G401.6 (cell line): ENCODE measurements around the gene CCDC34.

Experiments used
- FAIRE-seq: peaks from 2 replicates; lab custom pipeline; 2012; peaks lifted over from hg19 to GRCh38; lab: Jason Lieb, UNC

CCDC34 gene

DNA sequence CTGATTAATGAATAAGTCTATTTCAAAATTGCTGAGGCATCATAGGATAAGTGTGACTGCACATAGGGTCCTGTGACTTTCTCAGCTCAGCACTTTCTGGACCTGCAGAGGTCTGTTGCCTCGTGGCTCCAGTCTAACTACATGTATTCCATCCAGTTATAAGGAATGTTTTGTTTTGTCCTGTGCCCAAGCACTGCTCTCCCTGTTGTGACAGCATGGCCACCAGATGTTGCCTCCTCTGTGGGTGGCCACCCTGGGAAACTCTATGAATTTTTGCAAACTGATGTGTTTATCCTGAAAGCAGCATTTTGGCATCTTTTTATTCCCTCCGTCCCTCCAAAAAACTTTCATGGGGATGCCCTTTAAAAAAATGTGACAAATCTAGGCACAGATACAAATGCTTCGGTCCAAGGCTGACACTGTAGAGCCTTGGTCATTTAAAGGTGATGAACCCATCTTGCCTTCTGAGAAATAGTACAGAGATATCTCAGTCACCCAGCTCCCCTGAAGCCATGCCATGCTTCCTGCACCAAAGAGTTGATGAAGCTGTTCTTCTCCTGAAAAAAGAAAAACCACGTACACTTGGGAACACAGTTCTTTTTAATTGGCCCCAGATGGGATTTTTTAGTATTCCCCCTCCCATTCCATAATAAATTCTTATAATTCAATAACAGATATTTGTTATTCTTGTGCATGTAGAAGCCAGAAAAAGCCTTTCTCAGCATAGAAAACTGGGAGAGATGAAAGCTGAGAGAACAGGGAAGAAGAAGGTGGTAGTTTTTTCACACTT, 72.6 kb downstream of the CCDC34 start:
- FAIRE-seq, result no peak
